WTC11 (cell line): ENCODE measurements around the gene NLRP13. TPM values are rescaled to one million over a fixed set of nuclear protein-coding genes. Genes with fewer than 3 reads are reported as not detected.

ENCODE experiments used
- ATAC-seq: fragments of 200-7000 bp; cut with Tn5 transposase; 2 replicates; pipeline ENCODE4 v1.10.0; 2021; ENCODE audit warnings: mild to moderate bottlenecking, moderate library complexity
- CTCF ChIA-PET: fragments of 300-600 bp; sonication (Branson Sonifier 250); formaldehyde crosslinking; loops from one replicate; lab custom pipeline; 2021; ENCODE audit warnings: antibody characterized with exemption; lab: Charles Lee
- POLR2A ChIA-PET: fragments of 350-600 bp; sonication (Branson Sonifier 250); formaldehyde crosslinking; loops from one replicate; lab custom pipeline; 2021; ENCODE audit warnings: antibody characterized with exemption; lab: Charles Lee
- DNase-seq: peaks from one replicate; pipeline ENCODE4 v3.0.0; 2021; ENCODE audit warnings: low spot score
- H3K27ac Mint-ChIP-seq: 2 replicates; pipeline ENCODE4 v1.8.0; 2021; ENCODE audit warnings: mixed read lengths
- H3K27me3 Mint-ChIP-seq: 2 replicates; pipeline ENCODE4 v1.8.0; 2021; ENCODE audit warnings: low read depth, mild to moderate bottlenecking, moderate library complexity, mixed read lengths
- H3K36me3 Mint-ChIP-seq: 2 replicates; pipeline ENCODE4 v1.8.0; 2021; ENCODE audit warnings: mixed read lengths
- H3K4me1 Mint-ChIP-seq: 2 replicates; pipeline ENCODE4 v1.8.0; 2022; ENCODE audit warnings: mixed read lengths
- H3K4me3 Mint-ChIP-seq: 2 replicates; pipeline ENCODE4 v1.8.0; 2021; ENCODE audit warnings: mild to moderate bottlenecking, moderate library complexity, mixed read lengths
- H3K9me3 Mint-ChIP-seq: 2 replicates; pipeline ENCODE4 v1.8.0; 2021; ENCODE audit warnings: mixed read lengths
- CBFB ChIP-seq: sonication (generic); formaldehyde crosslinking; IDR thresholded peaks from 2 replicates; pipeline ENCODE4 v1.8.1; 2022; ENCODE audit warnings: mild to moderate bottlenecking, low read depth, missing genetic modification reagents
- E2F1 ChIP-seq: sonication (generic); formaldehyde crosslinking; IDR thresholded peaks from 2 replicates; pipeline ENCODE4 v1.8.0; 2022; ENCODE audit warnings: mild to moderate bottlenecking, missing genetic modification reagents
- E2F4 ChIP-seq: sonication (generic); formaldehyde crosslinking; IDR thresholded peaks from 2 replicates; pipeline ENCODE4 v1.8.1; 2022; ENCODE audit warnings: low read depth, mild to moderate bottlenecking, moderate library complexity, missing genetic modification reagents, borderline replicate concordance
- EMX1 ChIP-seq: fragments of 250-450 bp; sonication (Bioruptor Pico); IDR thresholded peaks from 2 replicates; pipeline ENCODE4 v1.8.0; 2021; ENCODE audit warnings: mild to moderate bottlenecking
- FOXP1 ChIP-seq: sonication (generic); formaldehyde crosslinking; IDR thresholded peaks from 2 replicates; pipeline ENCODE4 v1.8.0; 2022; ENCODE audit warnings: missing genetic modification reagents, mild to moderate bottlenecking, moderate library complexity, borderline replicate concordance
- GABPB1 ChIP-seq: sonication (generic); formaldehyde crosslinking; IDR thresholded peaks from 2 replicates; pipeline ENCODE4 v1.8.1; 2023; ENCODE audit warnings: mild to moderate bottlenecking, missing genetic modification reagents
- HMGA2 ChIP-seq: fragments of 250-450 bp; sonication (Bioruptor Pico); IDR thresholded peaks from 2 replicates; pipeline ENCODE4 v1.4.0; 2021; ENCODE audit warnings: mild to moderate bottlenecking, moderate library complexity
- MXD4 ChIP-seq: fragments of 250-450 bp; sonication (Bioruptor Pico); IDR thresholded peaks from 2 replicates; pipeline ENCODE4 v1.8.0; 2021; ENCODE audit warnings: mild to moderate bottlenecking, moderate library complexity, borderline replicate concordance
- MYBL2 ChIP-seq: sonication (generic); formaldehyde crosslinking; IDR thresholded peaks from 2 replicates; pipeline ENCODE4 v1.8.1; 2023; ENCODE audit warnings: mild to moderate bottlenecking, moderate library complexity, missing genetic modification reagents
- NFE2L1 ChIP-seq: sonication (generic); formaldehyde crosslinking; IDR thresholded peaks from 2 replicates; pipeline ENCODE4 v1.8.1; 2023; ENCODE audit warnings: missing genetic modification reagents
- NFYB ChIP-seq: sonication (generic); formaldehyde crosslinking; conservative IDR thresholded peaks from 2 replicates; pipeline ENCODE4 v1.8.0; 2022; ENCODE audit warnings: low read depth, missing genetic modification reagents
- NR2C2 ChIP-seq: sonication (generic); formaldehyde crosslinking; IDR thresholded peaks from 2 replicates; pipeline ENCODE4 v1.8.0; 2022; ENCODE audit warnings: mild to moderate bottlenecking, missing genetic modification reagents
- NR3C1 ChIP-seq: sonication (generic); formaldehyde crosslinking; conservative IDR thresholded peaks from 2 replicates; pipeline ENCODE4 v1.8.1; 2023; ENCODE audit warnings: low read depth, mild to moderate bottlenecking, missing genetic modification reagents
- OVOL2 ChIP-seq: fragments of 250-450 bp; sonication (Bioruptor Pico); IDR thresholded peaks from 2 replicates; pipeline ENCODE4 v1.9.0; 2021; ENCODE audit warnings: mild to moderate bottlenecking, borderline replicate concordance
- RORB ChIP-seq: fragments of 250-450 bp; sonication (Bioruptor Pico); IDR thresholded peaks from 2 replicates; pipeline ENCODE4 v1.9.0; 2021; ENCODE audit warnings: mild to moderate bottlenecking
- TEAD4 ChIP-seq: sonication (generic); formaldehyde crosslinking; IDR thresholded peaks from 2 replicates; pipeline ENCODE4 v1.8.0; 2022; ENCODE audit warnings: mild to moderate bottlenecking, missing genetic modification reagents
- ZMAT4 ChIP-seq: fragments of 250-450 bp; sonication (Bioruptor Pico); IDR thresholded peaks from 2 replicates; pipeline ENCODE4 v1.9.0; 2021; ENCODE audit warnings: mild to moderate bottlenecking
- ZNF219 ChIP-seq: sonication (generic); formaldehyde crosslinking; IDR thresholded peaks from 2 replicates; pipeline ENCODE4 v1.8.0; 2023; ENCODE audit warnings: missing genetic modification reagents, mild to moderate bottlenecking, borderline replicate concordance
- ZNF512 ChIP-seq: sonication (generic); formaldehyde crosslinking; IDR thresholded peaks from 2 replicates; pipeline ENCODE4 v1.8.1; 2022; ENCODE audit warnings: missing genetic modification reagents, borderline replicate concordance
- total RNA-seq: library from RNA; stranded (reverse); gene quantifications from 3 replicates; pipeline ENCODE4 v1.2.3, GENCODE V29; 2021

The NLRP13 gene
- total RNA-seq, 1 experiment from 2014 or later: not detected

GRCh38 chr19:55940306-55940705 is 8.2 kb upstream of the NLRP13 start:
- Mint-ChIP-seq H3K27me3 (peaks cover 13% of the 10 kb centered on the region), H3K9me3 (peaks cover 71% of the 10 kb centered on the region), H3K4me1 (no peaks in the 10 kb centered on the region), H3K4me3 (no peak overlapping the region), H3K36me3 (peaks cover 60% of the 10 kb centered on the region), H3K27ac (no peak overlapping the region)
- ATAC-seq (no peak), DNase-seq (no peak)
- POLR2A ChIA-PET: no interaction called here
- no peak for TF ChIP-seq MYBL2 (CRISPR knock-in tag)
- no peak for TF ChIP-seq NFE2L1 (CRISPR knock-in tag)
- TF ChIP-seq HMGA2 (CRISPR knock-in tag): no peak
- no peak for TF ChIP-seq NR3C1 (CRISPR knock-in tag)
- CTCF ChIA-PET: no interaction called here

- ATAC-seq: no peak
- POLR2A ChIA-PET: interaction anchor here (0.6 kb wide), 1 partner anchor 9 kb away, joined by 3 read pairs; no protein-coding TSS in a partner anchor
- CTCF ChIA-PET: no interaction called here
- no peak for TF ChIP-seq E2F4 (CRISPR knock-in tag)
- no peak for TF ChIP-seq FOXP1 (CRISPR knock-in tag)
- no peak for TF ChIP-seq CBFB (CRISPR knock-in tag)
- no peak for TF ChIP-seq OVOL2 (CRISPR knock-in tag)
- TF ChIP-seq ZNF512 (CRISPR knock-in tag): no peak
- no peak for TF ChIP-seq TEAD4
- TF ChIP-seq EMX1 (CRISPR knock-in tag): no peak
- no peak for TF ChIP-seq ZNF219 (CRISPR knock-in tag)
- no peak for TF ChIP-seq RORB (CRISPR knock-in tag)
- TF ChIP-seq NFYB (CRISPR knock-in tag): no peak
- TF ChIP-seq ZMAT4 (CRISPR knock-in tag): no peak
- TF ChIP-seq NR2C2 (CRISPR knock-in tag): no peak
- no peak for TF ChIP-seq GABPB1 (CRISPR knock-in tag)
- TF ChIP-seq E2F1 (CRISPR knock-in tag): no peak
- Mint-ChIP-seq H3K27ac (no peak overlapping the region), H3K9me3 (peaks cover 78% of the 10 kb centered on the region), H3K4me3 (no peak overlapping the region), H3K27me3 (peaks cover 19% of the 10 kb centered on the region), H3K4me1 (no peaks in the 10 kb centered on the region), H3K36me3 (peaks cover 66% of the 10 kb centered on the region)
- DNase-seq: no peak
These were observed 7.1 kb upstream of the NLRP13 start for GRCh38 chr19:55939206-55939605.

- Mint-ChIP-seq H3K27ac (no peak overlapping the region), H3K36me3 (peaks cover 65% of the 10 kb centered on the region), H3K27me3 (peaks cover 15% of the 10 kb centered on the region), H3K4me1 (no peaks in the 10 kb centered on the region), H3K9me3 (peaks cover 84% of the 10 kb centered on the region), H3K4me3 (no peak overlapping the region)
- ChIA-PET POLR2A (no interaction called here), CTCF (no interaction called here)
- DNase-seq (no peak), ATAC-seq (no peak)
- no peak for TF ChIP-seq MXD4
These were observed 3.1 kb upstream of the NLRP13 start for GRCh38 chr19:55935206-55935605.
